ENCODE results near the gene CD200R1. TPM values are rescaled to one million over a fixed set of nuclear protein-coding genes. Genes with fewer than 3 reads are reported as not detected.

The CD200R1 gene
- total and polyA plus RNA-seq, 2 of the 8 experiments (the other 6 are each of a cell fraction or from before 2014, with no cell fraction given): 0.02 TPM; not detected in 1

GRCh38 chr3:113005611-113006010 lies 30.7 kb upstream of the CD200R1 start (continued):
- no peak for TF ChIP-seq CHD7 (IDR thresholded peaks at IDR 0.05; ENCODE audit: insufficient replicate concordance, low read length)
- TF ChIP-seq EP300 (IDR thresholded peaks at IDR 0.05; ENCODE audit: borderline replicate concordance in 1 of 2, low read depth in 2 of 2, low read length in 2 of 2): no peak
- TF ChIP-seq RNF2 (IDR thresholded peaks at IDR 0.05; ENCODE audit: borderline replicate concordance, low read depth, low read length, missing control alignments, poor library complexity, severe bottlenecking): no peak
- no peak for TF ChIP-seq JUND (IDR thresholded peaks at IDR 0.05; ENCODE audit: low read length)
